Coronary artery (tissue), 2 donors: ENCODE results near the gene ASB2.

Source experiments
- DNase-seq: peaks from one replicate; pipeline ENCODE4 v3.0.0-alpha.2; 2017; ENCODE audit warnings: low spot score
- H3K27ac ChIP-seq, 2 donors: fragments of 200-600 bp; sonication (generic); one replicate each; pipeline ENCODE4 v1.5.1; 2016 to 2019
- H3K4me3 ChIP-seq: fragments of 200-600 bp; sonication (generic); 2 replicates; pipeline ENCODE4 v1.5.1; 2016; ENCODE audit warnings: mild to moderate bottlenecking, moderate library complexity
- CTCF ChIP-seq: fragments of 200-600 bp; sonication (generic); IDR thresholded peaks from one replicate; pipeline ENCODE4 v1.5.1; 2019; ENCODE audit warnings: antibody characterized with exemption

The ASB2 gene

GRCh38 chr14:94010625-94011024, 34.3 kb upstream of the ASB2 start:
- DNase-seq, result no peak
- H3K27ac ChIP-seq, result no peak overlapping the region
- no peak overlapping the region for H3K4me3 ChIP-seq
- TF ChIP-seq CTCF, result no peak

- Histone ChIP-seq H3K4me3 (no peak overlapping the region), H3K27ac (no peak overlapping the region)
- no peak for DNase-seq
- TF ChIP-seq CTCF, result no peak
These were observed 33.4 kb upstream of the ASB2 start for GRCh38 chr14:94009767-94010166.

- no peak overlapping the region for H3K4me3 ChIP-seq
- no peak for TF ChIP-seq CTCF
- H3K27ac ChIP-seq, result no peak overlapping the region
- no peak for DNase-seq
These were observed 31.9 kb upstream of the ASB2 start for GRCh38 chr14:94008234-94008633.

GRCh38 chr14:94005324-94006073, 29.1 kb upstream of the ASB2 start:
- no peak overlapping the region for H3K4me3 ChIP-seq
- DNase-seq, result no peak
- TF ChIP-seq CTCF, result no peak
- H3K27ac ChIP-seq, result no peak overlapping the region

- Histone ChIP-seq H3K4me3 (no peak overlapping the region), H3K27ac (no peak overlapping the region)
- no peak for TF ChIP-seq CTCF
- DNase-seq, result no peak
These were observed 27.6 kb upstream of the ASB2 start for GRCh38 chr14:94004015-94004414.

- TF ChIP-seq CTCF, result no peak
- H3K27ac ChIP-seq, result no peak overlapping the region
- DNase-seq, result no peak
- H3K4me3 ChIP-seq, result no peak overlapping the region
These were observed 27.0 kb upstream of the ASB2 start for GRCh38 chr14:94003397-94003796.
